Ascending aorta (tissue), 2 donors: ENCODE data around the gene MKRN1. TPM values are rescaled to one million over a fixed set of nuclear protein-coding genes. Genes with fewer than 3 reads are reported as not detected.
"Not testable (repeated sequence)": the region's sequence is repeated elsewhere in the genome, so short reads cannot be mapped to it uniquely, and the experiment has no call there.

ENCODE experiments used
- DNase-seq, 2 donors: peaks; one replicate each; pipeline ENCODE4 v3.0.0-alpha.2; 2019; ENCODE audit warnings: low spot score in 2 of 2
- H3K27ac ChIP-seq, 2 donors: fragments of 200-600 bp; sonication (generic); one replicate each; pipeline ENCODE4 v1.5.1; 2016 to 2017; ENCODE audit warnings: mild to moderate bottlenecking in 1 of 2
- H3K27me3 ChIP-seq: fragments of 200-600 bp; sonication (generic); one replicate; pipeline ENCODE4 v1.5.1; 2017
- H3K36me3 ChIP-seq, 2 donors: fragments of 200-600 bp; sonication (generic); one replicate each; pipeline ENCODE4 v1.5.1; 2016
- H3K4me1 ChIP-seq, 2 donors: fragments of 200-600 bp; sonication (generic); one replicate each; pipeline ENCODE4 v1.5.1; 2016 to 2017; ENCODE audit warnings: mild to moderate bottlenecking in 1 of 2
- H3K4me3 ChIP-seq, 2 donors: fragments of 200-600 bp; sonication (generic); one replicate each; pipeline ENCODE4 v1.5.1; 2016 to 2017; ENCODE audit warnings: mild to moderate bottlenecking in 1 of 2
- H3K9me3 ChIP-seq, 2 donors: fragments of 200-600 bp; sonication (generic); one replicate each; pipeline ENCODE4 v1.5.1; 2016
- intact Hi-C: fragments of 100-400 bp; cut with DNase I; formaldehyde crosslinking; loops from one replicate; pipeline ENCODE4 v1.15.1; 2023
- total RNA-seq: library from RNA; depleted of rRNA; stranded (reverse); fragments of >200 nt; gene quantifications from one replicate; pipeline ENCODE4 v1.1.0, GENCODE V29; 2016
- TF ChIP-seq, protein P1 (sequence below), 3 experiments: fragments of 200-600 bp in 2 of 3; fragments of 450-650 bp in 1 of 3; sonication (generic) in 2 of 3; IDR thresholded peaks; one replicate each; pipeline ENCODE4 v1.5.1; 2016 to 2019; ENCODE audit warnings: antibody characterized with exemption in 3 of 3, mild to moderate bottlenecking in 1 of 3, moderate library complexity in 1 of 3

Gene MKRN1
- total RNA-seq, 1 donor from 2014 or later, result 20.6 TPM

DNA sequence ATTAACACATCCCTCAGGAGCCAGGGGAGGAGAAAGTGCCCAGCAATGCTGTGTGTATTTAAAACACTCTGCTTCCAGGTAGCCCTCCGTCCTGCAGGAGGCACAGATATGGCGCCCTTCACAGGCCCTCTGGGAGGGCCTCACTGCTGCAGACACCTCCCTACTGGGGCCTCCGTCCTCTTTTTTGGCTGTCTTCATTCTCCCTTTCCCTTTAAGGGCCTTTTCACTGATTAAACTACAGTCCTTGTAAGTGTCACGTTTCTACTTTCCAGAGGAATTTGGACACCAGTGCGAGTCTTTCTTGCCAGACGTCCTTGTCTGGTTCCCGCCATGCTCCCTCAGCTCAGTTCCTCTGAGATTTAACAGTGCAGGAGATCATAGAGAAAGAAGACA lies 39.7 kb upstream of the MKRN1 start:
- TF ChIP-seq, protein P1, sequence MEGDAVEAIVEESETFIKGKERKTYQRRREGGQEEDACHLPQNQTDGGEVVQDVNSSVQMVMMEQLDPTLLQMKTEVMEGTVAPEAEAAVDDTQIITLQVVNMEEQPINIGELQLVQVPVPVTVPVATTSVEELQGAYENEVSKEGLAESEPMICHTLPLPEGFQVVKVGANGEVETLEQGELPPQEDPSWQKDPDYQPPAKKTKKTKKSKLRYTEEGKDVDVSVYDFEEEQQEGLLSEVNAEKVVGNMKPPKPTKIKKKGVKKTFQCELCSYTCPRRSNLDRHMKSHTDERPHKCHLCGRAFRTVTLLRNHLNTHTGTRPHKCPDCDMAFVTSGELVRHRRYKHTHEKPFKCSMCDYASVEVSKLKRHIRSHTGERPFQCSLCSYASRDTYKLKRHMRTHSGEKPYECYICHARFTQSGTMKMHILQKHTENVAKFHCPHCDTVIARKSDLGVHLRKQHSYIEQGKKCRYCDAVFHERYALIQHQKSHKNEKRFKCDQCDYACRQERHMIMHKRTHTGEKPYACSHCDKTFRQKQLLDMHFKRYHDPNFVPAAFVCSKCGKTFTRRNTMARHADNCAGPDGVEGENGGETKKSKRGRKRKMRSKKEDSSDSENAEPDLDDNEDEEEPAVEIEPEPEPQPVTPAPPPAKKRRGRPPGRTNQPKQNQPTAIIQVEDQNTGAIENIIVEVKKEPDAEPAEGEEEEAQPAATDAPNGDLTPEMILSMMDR (IDR thresholded peaks at IDR 0.05), result no peak
- intact Hi-C loops, result loop anchor here (5.0 kb wide), 1 partner anchor 493 kb away; the partner anchor contains the start of gene MRPS33
- no peak for DNase-seq
- H3K4me3 ChIP-seq, result no peak overlapping the region
- peaks cover 0 to 3% of the 10 kb centered on the region in 2 donors for H3K4me1 ChIP-seq
- H3K36me3 ChIP-seq, result no peaks in the 10 kb centered on the region
- no peak overlapping the region for H3K27ac ChIP-seq
- no peaks in the 10 kb centered on the region for H3K27me3 ChIP-seq
- no peaks in the 10 kb centered on the region for H3K9me3 ChIP-seq

DNA sequence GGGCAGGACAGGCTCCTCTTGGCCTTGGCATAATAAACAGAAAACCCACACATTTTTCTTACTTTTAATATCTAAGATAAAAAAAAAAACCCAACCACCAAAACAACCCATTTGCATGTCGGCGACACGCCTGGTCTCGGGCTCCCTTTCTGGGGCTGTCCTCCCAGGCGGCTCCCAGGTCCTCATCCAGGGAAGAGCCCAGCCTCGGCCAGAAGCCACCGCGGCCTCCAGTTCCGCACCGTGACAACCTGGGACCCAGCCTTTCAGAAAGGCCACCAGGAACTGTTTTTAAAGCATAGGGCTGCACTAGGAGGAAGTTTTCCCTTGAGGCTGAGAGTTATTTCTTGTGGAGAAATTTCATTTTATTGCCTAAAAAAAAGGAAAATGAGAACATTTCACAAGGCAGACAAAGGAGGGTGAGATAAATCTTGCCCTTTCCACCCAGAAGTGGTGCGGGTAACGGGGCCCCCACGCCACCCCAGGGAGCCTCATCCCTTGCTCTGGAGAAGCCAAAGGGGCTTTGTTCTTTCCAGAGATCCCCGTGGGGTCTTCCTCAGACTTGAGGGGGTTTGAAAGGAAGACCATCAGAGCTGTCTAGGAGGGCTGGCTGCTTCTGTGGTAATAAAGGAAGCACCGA lies 39.2 kb upstream of the MKRN1 start:
- Histone ChIP-seq H3K27me3 (no peaks in the 10 kb centered on the region), H3K9me3 (no peaks in the 10 kb centered on the region), H3K27ac (no peak overlapping the region), H3K4me3 (peak overlapping the region in 1 of 2 donors; percentile 6), H3K4me1 (peaks cover 0 to 3% of the 10 kb centered on the region in 2 donors), H3K36me3 (no peaks in the 10 kb centered on the region)
- DNase-seq, result no peak
- TF ChIP-seq, protein P1 (IDR thresholded peaks at IDR 0.05), result no peak
- intact Hi-C loops, result loop anchor here (1.0 to 5.0 kb wide), 2 partner anchors 135 to 494 kb away; partner anchors contain the start of gene MRPS33

DNA sequence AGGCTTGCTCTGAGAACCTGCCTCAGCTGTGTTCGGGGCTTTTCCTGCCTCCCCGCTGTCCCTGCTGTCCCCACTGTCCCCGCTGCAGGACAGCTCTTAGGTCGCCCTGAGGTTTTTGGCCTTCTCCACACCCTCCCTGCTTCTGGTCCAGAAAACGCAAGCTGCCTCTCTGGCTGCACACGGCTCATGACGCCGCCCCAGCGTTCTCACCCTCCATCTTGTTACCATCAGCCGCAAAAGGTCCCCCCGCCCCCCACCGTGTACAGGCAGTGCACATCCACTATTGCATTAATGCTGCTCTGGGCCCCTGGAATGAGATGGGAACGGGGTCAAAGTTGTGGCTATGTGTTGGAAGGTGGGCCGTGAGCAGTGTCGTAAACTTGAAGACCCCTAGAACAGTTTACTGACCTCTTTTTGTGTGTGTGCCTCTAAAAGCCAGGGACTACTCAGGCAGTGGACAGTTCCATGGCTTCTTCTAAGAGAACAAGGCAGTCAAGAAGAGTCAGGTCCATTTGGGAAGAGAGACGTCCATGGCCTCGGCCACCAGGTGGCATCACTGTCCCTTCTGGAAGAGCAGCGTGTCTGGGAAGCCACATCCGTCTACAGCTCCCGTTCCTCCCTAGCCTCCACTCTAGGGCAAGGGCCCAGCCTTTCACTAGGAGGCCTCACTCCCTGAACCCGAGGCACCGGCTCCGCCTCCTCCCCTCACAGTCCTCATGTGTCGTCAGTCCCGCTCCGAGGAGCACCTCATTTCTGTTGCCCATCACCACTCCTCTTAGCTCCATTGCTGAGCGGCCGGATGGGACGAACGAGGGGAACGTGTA lies 38.5 kb upstream of the MKRN1 start:
- Histone ChIP-seq H3K27ac (no peak overlapping the region), H3K27me3 (no peaks in the 10 kb centered on the region), H3K4me1 (peaks cover 0 to 3% of the 10 kb centered on the region in 2 donors), H3K9me3 (no peaks in the 10 kb centered on the region), H3K36me3 (no peaks in the 10 kb centered on the region), H3K4me3 (peak overlapping the region in 1 of 2 donors; percentile 6)
- intact Hi-C loops, result loop anchor here (1.0 to 5.0 kb wide), 2 partner anchors 136 to 495 kb away; partner anchors contain the start of gene MRPS33
- TF ChIP-seq, protein P1 (IDR thresholded peaks at IDR 0.05), result peak; percentile 64 to 77 (median 72)
- peak; percentile 16 to 88 for DNase-seq

DNA sequence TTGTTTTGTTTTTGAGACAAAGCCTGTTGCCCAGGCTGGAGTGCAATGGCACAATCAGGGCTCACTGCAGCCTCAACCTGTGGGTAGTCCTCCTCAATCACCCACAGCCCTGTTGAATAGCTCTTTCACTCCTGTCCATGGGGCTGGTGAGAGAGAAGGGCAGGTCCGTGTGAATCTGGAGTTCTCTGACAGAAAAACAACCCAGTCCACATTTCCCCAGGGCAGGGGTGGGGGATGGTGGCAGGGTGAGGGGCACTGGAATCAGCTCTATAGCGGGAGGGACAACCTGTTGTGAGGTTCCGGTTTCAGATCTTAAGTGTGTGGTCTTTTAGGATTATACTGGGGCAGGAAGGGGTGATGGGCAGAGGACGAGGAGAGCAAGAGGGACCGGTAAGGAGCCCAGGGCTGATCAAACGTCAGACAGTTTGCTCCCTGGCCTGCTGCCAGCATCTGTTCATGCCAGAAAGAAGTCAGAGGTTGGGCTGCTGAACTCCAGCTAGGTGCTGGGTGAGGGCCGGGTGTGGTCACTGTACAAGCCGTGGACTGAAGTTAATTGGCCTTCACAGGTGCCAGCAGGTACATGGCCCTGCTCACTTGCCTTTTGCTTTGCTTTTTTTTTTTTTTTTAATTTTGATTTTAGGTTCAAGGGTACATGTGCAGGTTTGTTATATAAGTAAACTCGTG lies 33.2 kb upstream of the MKRN1 start:
- TF ChIP-seq, protein P1 (IDR thresholded peaks at IDR 0.05), result no peak
- no peaks in the 10 kb centered on the region for H3K27me3 ChIP-seq
- DNase-seq, result no peak
- H3K36me3 ChIP-seq, result no peaks in the 10 kb centered on the region
- no peak overlapping the region for H3K27ac ChIP-seq
- H3K4me1 ChIP-seq, result no peaks in the 10 kb centered on the region
- intact Hi-C loops, result loop anchor here (5.0 kb wide), 1 partner anchor 50 kb away; no protein-coding TSS in a partner anchor
- no peaks in the 10 kb centered on the region for H3K9me3 ChIP-seq
- H3K4me3 ChIP-seq, result no peak overlapping the region

DNA sequence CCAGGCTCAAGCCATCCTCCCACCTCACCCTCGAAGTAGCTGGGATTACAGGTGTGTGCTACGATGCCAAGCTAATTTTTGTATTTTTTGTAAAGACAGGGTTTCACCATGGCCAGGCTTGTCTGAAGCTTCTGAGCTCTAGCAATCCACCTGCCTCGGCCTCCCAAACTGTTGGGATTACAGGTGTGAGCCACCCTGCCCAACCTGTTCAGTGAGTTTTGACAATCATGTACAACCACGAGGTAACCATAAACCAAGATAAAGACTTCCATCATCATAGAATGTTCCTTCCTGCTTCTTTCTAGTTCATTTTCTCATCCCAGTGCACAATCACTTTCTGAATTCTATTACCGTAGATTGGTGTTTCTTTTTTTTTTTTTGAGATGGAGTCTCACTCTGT lies 30.5 kb upstream of the MKRN1 start:
- TF ChIP-seq, protein P1 (IDR thresholded peaks at IDR 0.05), result no peak
- Histone ChIP-seq H3K36me3 (no peaks in the 10 kb centered on the region), H3K27ac (no peak overlapping the region), H3K9me3 (no peaks in the 10 kb centered on the region), H3K4me3 (no peak overlapping the region), H3K4me1 (peaks cover 11 to 12% of the 10 kb centered on the region in 2 donors), H3K27me3 (no peaks in the 10 kb centered on the region)
- intact Hi-C loops, result loop anchor here (5.0 kb wide), 1 partner anchor 53 kb away; no protein-coding TSS in a partner anchor
- DNase-seq, result no peak

DNA sequence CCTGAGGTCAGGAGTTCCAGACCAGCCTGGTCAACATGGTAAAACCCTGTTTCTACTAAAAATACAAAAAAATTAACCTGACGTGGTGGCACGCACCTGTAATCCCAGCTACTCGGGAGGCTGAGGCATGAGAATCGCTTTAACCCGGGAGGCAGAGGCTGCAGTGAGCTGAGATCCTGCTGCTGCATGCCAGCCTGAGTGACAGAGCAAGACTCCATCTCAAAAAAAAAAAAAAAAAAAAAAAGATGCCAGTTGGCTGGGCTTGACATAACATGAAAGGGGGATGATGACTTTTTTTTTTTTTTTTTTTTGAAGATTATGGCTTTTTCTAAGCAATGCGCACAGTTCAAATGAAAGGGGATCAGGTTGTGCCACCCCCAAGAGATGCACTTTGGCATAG lies 28.3 kb upstream of the MKRN1 start:
- H3K4me3 ChIP-seq, H3K9me3 ChIP-seq, DNase-seq, H3K36me3 ChIP-seq, H3K27me3 ChIP-seq, intact Hi-C loops: not testable (repeated sequence)
- peak overlapping the region in 1 of 2 donors; percentile 70 for H3K27ac ChIP-seq
- H3K4me1 ChIP-seq, result peaks cover 11 to 12% of the 10 kb centered on the region in 2 donors
